ENCODE measurements around the gene TRO.

Gene TRO

DNA sequence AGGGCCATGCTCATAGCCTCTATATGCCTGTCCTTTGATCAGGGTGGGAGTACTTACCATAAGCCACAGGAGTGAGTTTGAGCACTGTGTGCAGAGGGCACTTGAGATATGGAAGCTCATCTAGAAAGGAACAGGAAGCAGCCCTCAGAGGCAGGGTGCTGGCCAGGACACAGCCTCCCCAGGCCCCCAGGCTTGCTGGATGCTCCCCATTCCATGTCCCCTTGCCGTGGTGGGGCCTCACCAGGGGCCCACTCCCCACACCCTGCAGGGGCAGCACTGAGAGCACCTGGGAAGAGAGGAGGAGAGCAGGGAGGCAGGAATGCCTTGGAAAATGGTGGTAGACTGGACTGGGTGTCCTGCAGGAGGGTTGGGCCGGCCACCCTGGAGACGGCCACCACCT, 14.3 kb downstream of the TRO start:
- TF ChIP-seq, protein P1, sequence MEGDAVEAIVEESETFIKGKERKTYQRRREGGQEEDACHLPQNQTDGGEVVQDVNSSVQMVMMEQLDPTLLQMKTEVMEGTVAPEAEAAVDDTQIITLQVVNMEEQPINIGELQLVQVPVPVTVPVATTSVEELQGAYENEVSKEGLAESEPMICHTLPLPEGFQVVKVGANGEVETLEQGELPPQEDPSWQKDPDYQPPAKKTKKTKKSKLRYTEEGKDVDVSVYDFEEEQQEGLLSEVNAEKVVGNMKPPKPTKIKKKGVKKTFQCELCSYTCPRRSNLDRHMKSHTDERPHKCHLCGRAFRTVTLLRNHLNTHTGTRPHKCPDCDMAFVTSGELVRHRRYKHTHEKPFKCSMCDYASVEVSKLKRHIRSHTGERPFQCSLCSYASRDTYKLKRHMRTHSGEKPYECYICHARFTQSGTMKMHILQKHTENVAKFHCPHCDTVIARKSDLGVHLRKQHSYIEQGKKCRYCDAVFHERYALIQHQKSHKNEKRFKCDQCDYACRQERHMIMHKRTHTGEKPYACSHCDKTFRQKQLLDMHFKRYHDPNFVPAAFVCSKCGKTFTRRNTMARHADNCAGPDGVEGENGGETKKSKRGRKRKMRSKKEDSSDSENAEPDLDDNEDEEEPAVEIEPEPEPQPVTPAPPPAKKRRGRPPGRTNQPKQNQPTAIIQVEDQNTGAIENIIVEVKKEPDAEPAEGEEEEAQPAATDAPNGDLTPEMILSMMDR (IDR thresholded peaks at IDR 0.05; ENCODE audit: low read depth, low read length) = no peak

DNA sequence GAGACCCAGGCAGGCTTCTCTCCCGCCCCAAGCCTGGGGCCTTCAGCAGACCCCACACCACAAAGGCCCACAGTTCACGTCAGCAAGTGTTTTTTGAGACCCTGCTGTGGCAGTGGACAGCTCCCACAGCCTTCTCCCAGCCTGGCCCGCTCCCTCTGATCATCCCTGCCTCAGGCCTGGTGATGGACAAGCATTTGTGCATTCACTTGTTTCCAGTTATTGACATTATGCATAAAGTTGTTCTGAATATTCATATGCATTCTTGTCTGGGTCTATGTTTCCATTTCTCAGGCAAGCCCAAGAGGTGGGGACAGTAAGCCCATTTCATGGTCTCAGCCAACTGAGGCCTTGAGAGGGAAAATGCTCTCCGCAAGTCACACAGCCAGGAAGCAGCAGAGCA, 14.7 kb downstream of the TRO start:
- TF ChIP-seq, protein P1 (IDR thresholded peaks at IDR 0.05; ENCODE audit: low read depth, low read length) = no peak
- no peak overlapping the region for H3K4me3 ChIP-seq (ENCODE audit: low read depth, low read length)

More for the DNA sequence above, 14.3 kb downstream of the TRO start:
- H3K4me3 ChIP-seq (ENCODE audit: low read depth, low read length) = no peak overlapping the region

DNA sequence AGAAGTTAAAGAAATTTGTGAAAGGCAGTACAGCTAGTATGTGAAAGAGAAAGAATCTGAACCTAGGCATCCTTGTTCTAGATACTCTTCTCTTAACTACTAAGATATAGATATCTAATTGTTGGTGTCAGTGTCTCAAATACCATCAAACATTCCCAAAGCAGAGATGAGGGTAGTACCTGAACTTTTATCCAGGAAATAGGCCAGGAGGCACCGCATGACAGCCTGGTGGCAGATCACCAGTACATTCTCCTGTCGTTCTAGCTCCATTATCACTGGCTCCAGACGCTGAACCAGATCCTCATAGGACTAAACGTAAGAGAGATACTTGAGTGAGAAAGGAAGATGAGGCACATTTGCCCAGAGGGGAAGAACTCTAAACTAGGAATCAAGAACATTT, 16.8 kb downstream of the TRO start:
- no peak overlapping the region for H3K4me3 ChIP-seq (ENCODE audit: low read depth, low read length)
- TF ChIP-seq, protein P1 (IDR thresholded peaks at IDR 0.05; ENCODE audit: low read depth, low read length) = no peak

DNA sequence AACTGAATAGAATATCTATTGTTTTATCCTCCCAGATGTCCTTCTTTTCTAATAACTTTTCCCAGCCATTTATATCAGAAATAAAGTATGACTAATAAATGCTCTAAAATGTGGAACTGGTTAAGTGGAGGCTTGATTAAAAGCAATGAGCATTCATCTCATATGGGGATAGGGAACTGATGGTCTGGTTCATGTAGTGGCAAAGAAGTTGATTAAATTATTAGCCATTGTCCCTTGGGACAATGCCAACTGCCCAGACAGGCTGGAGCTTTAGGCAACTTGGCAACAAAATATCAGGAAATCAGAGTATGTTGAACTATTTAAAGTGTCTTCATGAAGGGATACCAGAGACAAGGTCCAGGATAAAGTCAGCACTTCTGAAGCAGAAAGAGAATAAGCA, 24.2 kb downstream of the TRO start:
- TF ChIP-seq, protein P1 (IDR thresholded peaks at IDR 0.05; ENCODE audit: low read depth, low read length) = no peak
- no peak overlapping the region for H3K4me3 ChIP-seq (ENCODE audit: low read depth, low read length)

DNA sequence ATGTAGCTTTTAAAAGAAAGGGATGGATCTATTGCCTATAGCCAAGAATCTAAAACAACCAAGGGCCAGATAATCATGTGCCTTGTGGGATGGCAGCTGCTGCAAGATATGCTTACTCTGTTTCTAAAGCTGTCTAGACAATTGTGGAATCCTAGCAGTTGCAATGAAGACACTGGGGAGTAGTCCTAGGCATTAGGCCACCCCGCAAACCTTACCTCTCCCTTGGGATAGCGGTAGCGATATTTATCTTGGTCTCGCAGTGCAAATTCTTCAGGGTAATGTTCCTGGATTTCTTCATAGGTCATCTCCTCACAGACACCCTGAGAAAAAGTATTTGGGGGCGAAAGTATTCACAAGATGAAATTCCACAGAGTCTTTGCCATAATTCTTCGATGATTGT, 24.6 kb downstream of the TRO start:
- H3K4me3 ChIP-seq (ENCODE audit: low read depth, low read length) = no peak overlapping the region
- TF ChIP-seq, protein P1 (IDR thresholded peaks at IDR 0.05; ENCODE audit: low read depth, low read length) = no peak

DNA sequence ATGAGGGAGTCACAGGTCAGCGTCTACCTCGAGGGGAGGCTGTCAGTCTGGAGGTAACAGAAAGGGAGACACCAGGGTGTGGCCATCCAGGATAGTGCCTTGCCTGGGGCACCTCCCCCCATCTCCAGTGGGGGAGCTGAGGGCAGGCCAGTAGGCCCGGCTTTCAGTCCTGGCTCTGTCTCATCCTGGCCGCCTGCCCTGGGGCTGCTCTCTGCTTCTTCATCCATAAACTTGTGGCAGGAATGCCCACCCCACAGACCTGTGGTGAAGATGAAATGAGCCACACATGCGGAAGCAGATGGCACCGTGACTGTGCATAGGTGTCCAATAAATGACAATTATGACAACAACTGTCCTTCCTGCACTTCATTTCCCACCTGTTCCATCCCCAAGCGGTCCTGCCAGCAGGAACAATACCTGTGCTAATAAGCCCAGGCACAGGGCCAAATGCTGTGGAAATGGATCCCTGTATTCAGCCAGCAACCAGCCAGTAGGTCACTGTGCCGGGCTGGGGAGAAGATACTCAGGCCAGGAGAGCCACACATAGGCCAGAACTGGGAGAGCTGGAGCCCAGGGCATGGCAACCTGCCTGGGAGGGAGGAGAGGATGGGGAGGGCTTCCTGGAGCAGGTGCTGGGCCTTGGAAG, 30.2 kb downstream of the TRO start:
- no peak overlapping the region for H3K4me3 ChIP-seq (ENCODE audit: low read depth, low read length)
- TF ChIP-seq, protein P1 (IDR thresholded peaks at IDR 0.05; ENCODE audit: low read depth, low read length) = no peak

DNA sequence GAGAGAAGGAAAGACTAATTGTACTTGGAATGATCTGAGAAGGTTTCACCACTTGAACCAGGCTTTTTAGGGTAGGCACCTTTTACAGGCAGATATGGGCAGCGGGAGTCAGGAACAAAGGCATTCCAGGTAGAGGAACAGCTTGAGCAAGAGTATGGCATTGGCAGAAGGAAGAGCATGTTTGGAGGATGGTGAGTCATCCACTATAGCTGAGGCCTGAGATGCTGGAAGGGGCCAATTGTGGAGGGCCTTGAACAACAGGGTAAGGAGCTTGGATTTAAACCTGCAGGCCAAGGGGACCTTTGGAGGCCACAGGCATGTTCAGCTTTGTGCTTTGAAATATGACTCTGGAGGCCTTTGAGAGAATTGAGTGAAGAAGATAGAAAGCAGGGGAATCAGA, 41.1 kb downstream of the TRO start:
- no peak overlapping the region for H3K4me3 ChIP-seq (ENCODE audit: low read depth, low read length)
- TF ChIP-seq, protein P1 (IDR thresholded peaks at IDR 0.05; ENCODE audit: low read depth, low read length) = no peak
